ENCODE data around the gene TIFAB.
A peak's percentile ranks its signal among the peaks of the same experiment; 100 is the strongest.
"Not testable (repeated sequence)": the region's sequence is repeated elsewhere in the genome, so short reads cannot be mapped to it uniquely, and the experiment has no call there.

The TIFAB gene

GRCh38 chr5:135452321-135453030 is at the start of gene TIFAB:
TSS of gene TIFAB (minus strand) at chr5:135452351. CDS start at chr5:135449939, 2,412 bp downstream.
- no peak for DNase-seq

GRCh38 chr5:135498637-135498995 is 46.5 kb upstream of the TIFAB start:
- peak in 1 of 3 experiments; percentile 61 for DNase-seq

GRCh38 chr5:135497971-135498636 is 46.0 kb upstream of the TIFAB start:
- DNase-seq, result peak in 1 of 3 experiments; percentile 70

- not testable (repeated sequence) for DNase-seq
Measured at GRCh38 chr5:135495531-135495930, 43.4 kb upstream of the TIFAB start.

- no peak for DNase-seq
Measured at GRCh38 chr5:135494196-135494595, 42.0 kb upstream of the TIFAB start.

GRCh38 chr5:135493406-135494180 is 41.4 kb upstream of the TIFAB start:
- peak in 1 of 3 experiments; percentile 28 for DNase-seq

GRCh38 chr5:135492319-135492626 is 40.1 kb upstream of the TIFAB start:
- DNase-seq, result peak in 1 of 3 experiments; percentile 87

GRCh38 chr5:135491552-135492318 is 39.6 kb upstream of the TIFAB start:
- DNase-seq, result peak; percentile 95 to 99 (median 95)

- DNase-seq, result no peak
Measured at GRCh38 chr5:135491038-135491551, 38.9 kb upstream of the TIFAB start.

- peak in 1 of 3 experiments; percentile 25 for DNase-seq
Measured at GRCh38 chr5:135490245-135491037, 38.3 kb upstream of the TIFAB start.

- DNase-seq, result peak in 2 of 3 experiments; percentile 18 to 61
Measured at GRCh38 chr5:135489466-135490244, 37.5 kb upstream of the TIFAB start.

GRCh38 chr5:135488727-135489465 is 36.7 kb upstream of the TIFAB start:
- DNase-seq, result peak; percentile 89 to 96 (median 95)

- peak in 1 of 3 experiments; percentile 22 for DNase-seq
Measured at GRCh38 chr5:135487839-135488514, 35.8 kb upstream of the TIFAB start.

GRCh38 chr5:135487037-135487395 is 34.9 kb upstream of the TIFAB start:
- peak in 1 of 3 experiments; percentile 8 for DNase-seq

GRCh38 chr5:135486131-135487036 is 34.2 kb upstream of the TIFAB start:
- no peak for DNase-seq

GRCh38 chr5:135484674-135485086 is 32.5 kb upstream of the TIFAB start:
- DNase-seq, result peak in 2 of 3 experiments; percentile 24 to 75

- DNase-seq, result no peak
Measured at GRCh38 chr5:135483254-135483653, 31.1 kb upstream of the TIFAB start.

GRCh38 chr5:135482381-135482933 is 30.3 kb upstream of the TIFAB start:
- DNase-seq, result no peak

All from NCI-H1417 (cell line).